H9 (cell line): ENCODE results near the gene BAHD1. TPM values are rescaled to one million over a fixed set of nuclear protein-coding genes. Genes with fewer than 3 reads are reported as not detected.

ENCODE experiments used
- DNase-seq: peaks from one replicate; pipeline ENCODE4 v3.0.0-alpha.2; 2017
- H2AFZ ChIP-seq: one replicate; pipeline ENCODE4 v1.6.1; 2013; ENCODE audit warnings: mild to moderate bottlenecking, low read length, control low read depth, moderate library complexity
- H2AK5ac ChIP-seq: 2 replicates; pipeline ENCODE4 v1.6.1; 2013; ENCODE audit warnings: low read length, control low read depth, mixed read lengths; ENCODE audit not compliant: insufficient read length
- H2BK120ac ChIP-seq: one replicate; pipeline ENCODE4 v1.6.1; 2013; ENCODE audit warnings: low read depth, mild to moderate bottlenecking, low read length, control low read depth, inconsistent platforms; ENCODE audit not compliant: poor library complexity, severe bottlenecking
- H2BK12ac ChIP-seq: 2 replicates; pipeline ENCODE4 v1.6.1; 2013; ENCODE audit warnings: low read length, control low read depth, mixed read lengths, low read depth; ENCODE audit not compliant: insufficient read length
- H2BK15ac ChIP-seq: 2 replicates; pipeline ENCODE4 v1.6.1; 2013; ENCODE audit warnings: low read depth, low read length, control low read depth
- H2BK20ac ChIP-seq: one replicate; pipeline ENCODE4 v1.6.1; 2013; ENCODE audit warnings: low read depth, mild to moderate bottlenecking, low read length, control low read depth, inconsistent platforms; ENCODE audit not compliant: poor library complexity, severe bottlenecking
- H2BK5ac ChIP-seq: 2 replicates; pipeline ENCODE4 v1.6.1; 2013; ENCODE audit warnings: low read length, control low read depth, mixed read lengths; ENCODE audit not compliant: insufficient read length
- H3K14ac ChIP-seq: 2 replicates; pipeline ENCODE4 v1.6.1; 2013; ENCODE audit warnings: low read length, control low read depth; ENCODE audit not compliant: insufficient read depth
- H3K18ac ChIP-seq: 2 replicates; pipeline ENCODE4 v1.6.1; 2013; ENCODE audit warnings: low read depth, mild to moderate bottlenecking, mixed read lengths, low read length, control low read depth; ENCODE audit not compliant: insufficient read length
- H3K23ac ChIP-seq: 2 replicates; pipeline ENCODE4 v1.6.1; 2013; ENCODE audit warnings: low read length, control low read depth, mixed read lengths, low read depth; ENCODE audit not compliant: insufficient read length
- H3K23me2 ChIP-seq: 2 replicates; pipeline ENCODE4 v1.6.1; 2013; ENCODE audit warnings: low read depth, mild to moderate bottlenecking, mixed read lengths, low read length, control low read depth; ENCODE audit not compliant: insufficient read length, poor library complexity, severe bottlenecking
- H3K27ac ChIP-seq: 2 replicates; pipeline ENCODE4 v1.5.1; 2013; ENCODE audit warnings: low read length, control low read depth, mixed read lengths, low read depth; ENCODE audit not compliant: insufficient read length
- H3K27me3 ChIP-seq: 2 replicates; pipeline ENCODE4 v1.6.1; 2013; ENCODE audit warnings: low read length, control low read depth, inconsistent platforms; ENCODE audit not compliant: insufficient read depth
- H3K4ac ChIP-seq: 2 replicates; pipeline ENCODE4 v1.6.1; 2013; ENCODE audit warnings: low read depth, mild to moderate bottlenecking, control low read depth, inconsistent platforms, low read length, moderate library complexity
- H3K4me1 ChIP-seq: 2 replicates; pipeline ENCODE4 v1.6.1; 2013; ENCODE audit warnings: low read length, control low read depth, inconsistent platforms; ENCODE audit not compliant: insufficient read depth
- H3K4me2 ChIP-seq: 2 replicates; pipeline ENCODE4 v1.6.1; 2013; ENCODE audit warnings: low read length, control low read depth, mixed read lengths; ENCODE audit not compliant: insufficient read length, insufficient read depth
- H3K56ac ChIP-seq: 2 replicates; pipeline ENCODE4 v1.6.1; 2013; ENCODE audit warnings: low read depth, mild to moderate bottlenecking, mixed read lengths, low read length, control low read depth; ENCODE audit not compliant: insufficient read length
- H3K79me1 ChIP-seq: 2 replicates; pipeline ENCODE4 v1.6.1; 2013; ENCODE audit warnings: low read depth, mild to moderate bottlenecking, moderate library complexity, low read length, control low read depth, inconsistent platforms; ENCODE audit not compliant: insufficient read depth, poor library complexity, severe bottlenecking
- H3K79me2 ChIP-seq: 2 replicates; pipeline ENCODE4 v1.6.1; 2013; ENCODE audit warnings: low read length, control low read depth, inconsistent platforms; ENCODE audit not compliant: insufficient read depth
- H3K9ac ChIP-seq: 2 replicates; pipeline ENCODE4 v1.6.1; 2013; ENCODE audit warnings: low read length, control low read depth, mixed read lengths; ENCODE audit not compliant: insufficient read length; ENCODE audit errors: extremely low read depth
- H3K9me3 ChIP-seq: one replicate; pipeline ENCODE4 v1.6.1; 2013; ENCODE audit warnings: low read depth, low read length, inconsistent platforms; ENCODE audit not compliant: control insufficient read depth
- H3T11ph ChIP-seq: one replicate; pipeline ENCODE4 v1.6.1; 2013; ENCODE audit warnings: mild to moderate bottlenecking, low read length, control low read depth, inconsistent platforms
- H4K20me1 ChIP-seq: one replicate; pipeline ENCODE4 v1.6.1; 2013; ENCODE audit not compliant: control insufficient read depth, insufficient read length, insufficient read depth
- H4K5ac ChIP-seq: 2 replicates; pipeline ENCODE4 v1.6.1; 2013; ENCODE audit warnings: low read depth, mild to moderate bottlenecking, mixed read lengths, low read length, control low read depth; ENCODE audit not compliant: insufficient read length
- H4K8ac ChIP-seq: replicated peaks from 2 replicates; pipeline ENCODE4 v1.6.1; 2013; ENCODE audit warnings: low read length, control low read depth, mixed read lengths, low read depth; ENCODE audit not compliant: insufficient read length
- H4K91ac ChIP-seq: 2 replicates; pipeline ENCODE4 v1.6.1; 2013; ENCODE audit warnings: low read depth, mild to moderate bottlenecking, moderate library complexity, mixed read lengths, low read length, control low read depth; ENCODE audit not compliant: insufficient read length
- H3K27ac Mint-ChIP-seq, 3 experiments: 2 replicates in 2 of 3; 3 replicates in 1 of 3; pipeline ENCODE4 v1.8.0; 2020 to 2021; ENCODE audit warnings: mixed read lengths in 3 of 3, mild to moderate bottlenecking in 1 of 3, moderate library complexity in 1 of 3
- H3K27me3 Mint-ChIP-seq: 2 replicates; pipeline ENCODE4 v1.8.0; 2021; ENCODE audit warnings: low read depth, mild to moderate bottlenecking, moderate library complexity, mixed read lengths
- H3K36me3 Mint-ChIP-seq, 3 experiments: 2 replicates in 2 of 3; 3 replicates in 1 of 3; pipeline ENCODE4 v1.8.0; 2020 to 2021; ENCODE audit warnings: low read depth in 3 of 3, mixed read lengths in 3 of 3; ENCODE audit not compliant: insufficient read depth in 1 of 3
- H3K4me1 Mint-ChIP-seq, 2 experiments: 2 replicates each; pipeline ENCODE4 v1.8.0; 2020; ENCODE audit warnings: mixed read lengths in 2 of 2
- H3K4me3 Mint-ChIP-seq, 2 experiments: 2 replicates in 1 of 2; 3 replicates in 1 of 2; pipeline ENCODE4 v1.8.0; 2020 to 2021; ENCODE audit warnings: mild to moderate bottlenecking in 2 of 2, mixed read lengths in 2 of 2, moderate library complexity in 1 of 2
- H3K9me3 Mint-ChIP-seq, 2 experiments: 2 replicates in 1 of 2; 3 replicates in 1 of 2; pipeline ENCODE4 v1.8.0; 2020; ENCODE audit warnings: mild to moderate bottlenecking in 2 of 2, mixed read lengths in 2 of 2, moderate library complexity in 1 of 2
- WGBS: extraction: QIAGEN DNeasy Blood & Tissue Kit; methylation state at CpG from one replicate; pipeline ENCODE4 v1.1.7; 2013; ENCODE audit warnings: missing lambda C conversion rate, low lambda C conversion rate, mixed read lengths; ENCODE audit not compliant: insufficient read length; ENCODE audit errors: extremely low coverage; 5-methylcytosine and 5-hydroxymethylcytosine counted together
- total RNA-seq: library from RNA; stranded (reverse); gene quantifications from 2 replicates; pipeline ENCODE4 v1.2.1, GENCODE V29; 2021
- TF ChIP-seq, protein P1 (sequence below): fragments of 200-600 bp; sonication (generic); conservative IDR thresholded peaks from 3 replicates; pipeline ENCODE4 v1.8.0; 2021; ENCODE audit warnings: antibody characterized with exemption, mild to moderate bottlenecking

Gene BAHD1
- total RNA-seq, 1 experiment from 2014 or later = 54.1 TPM

DNA sequence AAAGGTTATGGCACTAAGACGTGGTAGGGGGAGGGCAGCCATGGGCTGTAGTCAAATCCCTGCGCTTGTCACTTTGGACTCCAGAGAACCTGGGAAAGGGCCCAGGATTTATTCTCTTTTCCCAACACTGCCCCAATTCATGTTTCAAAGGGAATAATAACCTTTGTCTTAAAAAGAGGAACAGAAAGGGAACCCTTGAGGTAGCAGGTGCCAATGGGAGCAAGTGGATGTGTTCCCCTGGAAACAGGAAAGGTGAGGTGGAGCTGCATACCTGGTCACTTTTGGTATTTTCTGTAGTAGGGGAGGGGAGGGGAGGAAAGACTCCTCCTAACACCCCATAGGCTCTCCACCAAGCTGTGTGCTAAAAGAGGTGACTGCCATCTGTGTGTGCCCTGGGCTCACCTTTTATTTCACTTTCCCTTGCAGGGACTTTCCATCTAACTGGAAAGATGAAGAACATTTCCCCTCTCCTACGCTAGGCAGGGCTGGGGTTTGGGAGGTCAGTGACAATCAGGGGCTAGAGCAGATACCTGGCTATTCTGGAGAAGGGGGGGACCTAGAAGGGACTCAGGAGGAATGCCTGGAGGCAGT is 23.9 kb downstream of the BAHD1 start:
- H4K5ac ChIP-seq = no peak overlapping the region
- H2BK15ac ChIP-seq = no peak overlapping the region
- no peak overlapping the region for H2BK5ac ChIP-seq
- H4K20me1 ChIP-seq = no peaks in the 10 kb centered on the region
- no peaks in the 10 kb centered on the region for H3K79me1 ChIP-seq
- H4K8ac ChIP-seq = no peak overlapping the region
- no peaks in the 10 kb centered on the region for H3K27me3 ChIP-seq
- H2BK12ac ChIP-seq = no peak overlapping the region
- H3K18ac ChIP-seq = no peak overlapping the region
- peaks cover 27 to 69% (median 56%) of the 10 kb centered on the region in 3 experiments; a peak in 6 of 7 replicates for H3K36me3 Mint-ChIP-seq
- no peak overlapping the region for H2AK5ac ChIP-seq
- no peak overlapping the region for H3K4me3 Mint-ChIP-seq
- no peaks in the 10 kb centered on the region for H3K4me1 ChIP-seq
- WGBS = no CpG with 5 or more reads among the region's 3 CpGs
- H3K79me2 ChIP-seq = no peaks in the 10 kb centered on the region; the same call in 1 of the 2 replicates
- TF ChIP-seq, protein P1, sequence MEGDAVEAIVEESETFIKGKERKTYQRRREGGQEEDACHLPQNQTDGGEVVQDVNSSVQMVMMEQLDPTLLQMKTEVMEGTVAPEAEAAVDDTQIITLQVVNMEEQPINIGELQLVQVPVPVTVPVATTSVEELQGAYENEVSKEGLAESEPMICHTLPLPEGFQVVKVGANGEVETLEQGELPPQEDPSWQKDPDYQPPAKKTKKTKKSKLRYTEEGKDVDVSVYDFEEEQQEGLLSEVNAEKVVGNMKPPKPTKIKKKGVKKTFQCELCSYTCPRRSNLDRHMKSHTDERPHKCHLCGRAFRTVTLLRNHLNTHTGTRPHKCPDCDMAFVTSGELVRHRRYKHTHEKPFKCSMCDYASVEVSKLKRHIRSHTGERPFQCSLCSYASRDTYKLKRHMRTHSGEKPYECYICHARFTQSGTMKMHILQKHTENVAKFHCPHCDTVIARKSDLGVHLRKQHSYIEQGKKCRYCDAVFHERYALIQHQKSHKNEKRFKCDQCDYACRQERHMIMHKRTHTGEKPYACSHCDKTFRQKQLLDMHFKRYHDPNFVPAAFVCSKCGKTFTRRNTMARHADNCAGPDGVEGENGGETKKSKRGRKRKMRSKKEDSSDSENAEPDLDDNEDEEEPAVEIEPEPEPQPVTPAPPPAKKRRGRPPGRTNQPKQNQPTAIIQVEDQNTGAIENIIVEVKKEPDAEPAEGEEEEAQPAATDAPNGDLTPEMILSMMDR = no peak
- H3K14ac ChIP-seq = no peak overlapping the region
- no peaks in the 10 kb centered on the region for H3K23me2 ChIP-seq
- peaks cover 1 to 3% of the 10 kb centered on the region in 2 experiments; a peak in 3 of 4 replicates for H3K4me1 Mint-ChIP-seq
- no peaks in the 10 kb centered on the region for H3K9me3 Mint-ChIP-seq
- H2AFZ ChIP-seq = no peak overlapping the region
- no peak overlapping the region for H3K27ac Mint-ChIP-seq
- no peak overlapping the region for H2BK20ac ChIP-seq
- H3K56ac ChIP-seq = no peak overlapping the region
- H3T11ph ChIP-seq = no peak overlapping the region
- no peak overlapping the region for H3K9ac ChIP-seq
- H3K23ac ChIP-seq = no peak overlapping the region
- no peak overlapping the region for H2BK120ac ChIP-seq
- DNase-seq = no peak
- no peaks in the 10 kb centered on the region for H3K27me3 Mint-ChIP-seq
- H3K27ac ChIP-seq = no peak overlapping the region
- H3K4me2 ChIP-seq = no peak overlapping the region
- H4K91ac ChIP-seq = no peak overlapping the region
- no peaks in the 10 kb centered on the region for H3K9me3 ChIP-seq
- no peak overlapping the region for H3K4ac ChIP-seq
